ENCODE results near the gene NCOA7. TPM values are rescaled to one million over a fixed set of nuclear protein-coding genes. Genes with fewer than 3 reads are reported as not detected.

NCOA7 gene
- polyA plus RNA-seq (2012; ENCODE audit: low read depth, missing spikeins), result 25.1 TPM

- no peak for TF ChIP-seq TAF1 (IDR thresholded peaks at IDR 0.05; ENCODE audit: low read depth, low read length)
- no peak for TF ChIP-seq PAX5 (IDR thresholded peaks at IDR 0.05; ENCODE audit: insufficient read depth, low read length, severe bottlenecking)
- no peak for TF ChIP-seq SPI1 (IDR thresholded peaks at IDR 0.05; ENCODE audit: low read depth, low read length)
- no peak for TF ChIP-seq POU2F2 (IDR thresholded peaks at IDR 0.05; ENCODE audit: low read depth, low read length)
- peak; percentile 65; the same call in 1 of the 2 replicates for TF ChIP-seq POLR2AphosphoS5 (IDR thresholded peaks at IDR 0.05; ENCODE audit: low read depth, low read length)
- TF ChIP-seq POLR2A (IDR thresholded peaks at IDR 0.05; ENCODE audit: low read depth, low read length), result 0 out of 2 replicates have a peak, but pooled peaks have one; percentile 18
- FAIRE-seq (peak; percentile 75), DNase-seq (ENCODE audit: insufficient read length, low spot score) (peak; percentile 64)
Observed at GRCh38 chr6:125790358-125791150, at the start of gene NCOA7. Gene NCOA7 (plus strand): TSS chr6:125790960. CDS start chr6:125815355, 24,395 bp downstream.

- no peak for FAIRE-seq
- no peak for TF ChIP-seq POU2F2 (IDR thresholded peaks at IDR 0.05; ENCODE audit: low read depth, low read length)
- TF ChIP-seq POLR2AphosphoS5 (IDR thresholded peaks at IDR 0.05; ENCODE audit: low read depth, low read length), result no peak
- no peak for TF ChIP-seq PAX5 (IDR thresholded peaks at IDR 0.05; ENCODE audit: insufficient read depth, low read length, severe bottlenecking)
- no peak for TF ChIP-seq POLR2A (IDR thresholded peaks at IDR 0.05; ENCODE audit: low read depth, low read length)
- no peak for TF ChIP-seq TAF1 (IDR thresholded peaks at IDR 0.05; ENCODE audit: low read depth, low read length)
- TF ChIP-seq SPI1 (IDR thresholded peaks at IDR 0.05; ENCODE audit: low read depth, low read length), result no peak
- no peak for DNase-seq (ENCODE audit: insufficient read length, low spot score)
Observed at GRCh38 chr6:125741336-125741735, 49.4 kb upstream of the NCOA7 start.

GRCh38 chr6:125742024-125742423 lies 48.7 kb upstream of the NCOA7 start:
- no peak for DNase-seq (ENCODE audit: insufficient read length, low spot score)
- FAIRE-seq, result no peak
- TF ChIP-seq POU2F2 (IDR thresholded peaks at IDR 0.05; ENCODE audit: low read depth, low read length) (no peak), POLR2A (IDR thresholded peaks at IDR 0.05; ENCODE audit: low read depth, low read length) (no peak), POLR2AphosphoS5 (IDR thresholded peaks at IDR 0.05; ENCODE audit: low read depth, low read length) (no peak), TAF1 (IDR thresholded peaks at IDR 0.05; ENCODE audit: low read depth, low read length) (no peak), PAX5 (IDR thresholded peaks at IDR 0.05; ENCODE audit: insufficient read depth, low read length, severe bottlenecking) (no peak), SPI1 (IDR thresholded peaks at IDR 0.05; ENCODE audit: low read depth, low read length) (no peak)

GRCh38 chr6:125742464-125743120 lies 48.2 kb upstream of the NCOA7 start:
- DNase-seq (ENCODE audit: insufficient read length, low spot score) (no peak), FAIRE-seq (peak; percentile 28)
- TF ChIP-seq POU2F2 (IDR thresholded peaks at IDR 0.05; ENCODE audit: low read depth, low read length) (no peak), TAF1 (IDR thresholded peaks at IDR 0.05; ENCODE audit: low read depth, low read length) (no peak), POLR2AphosphoS5 (IDR thresholded peaks at IDR 0.05; ENCODE audit: low read depth, low read length) (no peak), SPI1 (IDR thresholded peaks at IDR 0.05; ENCODE audit: low read depth, low read length) (no peak), PAX5 (IDR thresholded peaks at IDR 0.05; ENCODE audit: insufficient read depth, low read length, severe bottlenecking) (no peak), POLR2A (IDR thresholded peaks at IDR 0.05; ENCODE audit: low read depth, low read length) (no peak)

GRCh38 chr6:125743604-125744003 lies 47.2 kb upstream of the NCOA7 start:
- TF ChIP-seq SPI1 (IDR thresholded peaks at IDR 0.05; ENCODE audit: low read depth, low read length), result no peak
- DNase-seq (ENCODE audit: insufficient read length, low spot score) (no peak), FAIRE-seq (no peak)

- no peak for FAIRE-seq
- DNase-seq (ENCODE audit: insufficient read length, low spot score), result no peak
Observed at GRCh38 chr6:125745281-125746018, 45.3 kb upstream of the NCOA7 start.

GRCh38 chr6:125746019-125746414 lies 44.7 kb upstream of the NCOA7 start:
- DNase-seq (ENCODE audit: insufficient read length, low spot score) (no peak), FAIRE-seq (no peak)
- TF ChIP-seq POU2F2 (IDR thresholded peaks at IDR 0.05; ENCODE audit: low read depth, low read length) (no peak), POLR2A (IDR thresholded peaks at IDR 0.05; ENCODE audit: low read depth, low read length) (no peak), POLR2AphosphoS5 (IDR thresholded peaks at IDR 0.05; ENCODE audit: low read depth, low read length) (no peak), PAX5 (IDR thresholded peaks at IDR 0.05; ENCODE audit: insufficient read depth, low read length, severe bottlenecking) (no peak), SPI1 (IDR thresholded peaks at IDR 0.05; ENCODE audit: low read depth, low read length) (no peak), TAF1 (IDR thresholded peaks at IDR 0.05; ENCODE audit: low read depth, low read length) (no peak)

More at GRCh38 chr6:125745281-125746018, 45.3 kb upstream of the NCOA7 start:
- TF ChIP-seq PAX5 (IDR thresholded peaks at IDR 0.05; ENCODE audit: insufficient read depth, low read length, severe bottlenecking), result no peak
- TF ChIP-seq POLR2AphosphoS5 (IDR thresholded peaks at IDR 0.05; ENCODE audit: low read depth, low read length), result no peak
- no peak for TF ChIP-seq TAF1 (IDR thresholded peaks at IDR 0.05; ENCODE audit: low read depth, low read length)
- TF ChIP-seq POU2F2 (IDR thresholded peaks at IDR 0.05; ENCODE audit: low read depth, low read length), result no peak
- no peak for TF ChIP-seq SPI1 (IDR thresholded peaks at IDR 0.05; ENCODE audit: low read depth, low read length)
- TF ChIP-seq POLR2A (IDR thresholded peaks at IDR 0.05; ENCODE audit: low read depth, low read length), result no peak

- FAIRE-seq, result peak; percentile 79
- TF ChIP-seq SPI1 (IDR thresholded peaks at IDR 0.05; ENCODE audit: low read depth, low read length), result no peak
- TF ChIP-seq POU2F2 (IDR thresholded peaks at IDR 0.05; ENCODE audit: low read depth, low read length), result no peak
- TF ChIP-seq POLR2A (IDR thresholded peaks at IDR 0.05; ENCODE audit: low read depth, low read length), result no peak
- no peak for TF ChIP-seq TAF1 (IDR thresholded peaks at IDR 0.05; ENCODE audit: low read depth, low read length)
- TF ChIP-seq POLR2AphosphoS5 (IDR thresholded peaks at IDR 0.05; ENCODE audit: low read depth, low read length), result no peak
- no peak for TF ChIP-seq PAX5 (IDR thresholded peaks at IDR 0.05; ENCODE audit: insufficient read depth, low read length, severe bottlenecking)
- no peak for DNase-seq (ENCODE audit: insufficient read length, low spot score)
Observed at GRCh38 chr6:125746731-125747588, 43.8 kb upstream of the NCOA7 start.

Data from GM12891 (cell line).